Lung (tissue), 12 donors: ENCODE data around the gene PTPMT1. TPM values are rescaled to one million over a fixed set of nuclear protein-coding genes. Genes with fewer than 3 reads are reported as not detected.

Experiments used
- ATAC-seq: fragments of 200-7000 bp; cut with Tn5 transposase; one replicate; pipeline ENCODE4 v1.9.1; 2020; ENCODE audit warnings: moderate number of reproducible peaks; ENCODE audit not compliant: insufficient read depth, low FRiP score
- DNase-seq, 3 donors: peaks; one replicate each; pipeline ENCODE4 v3.0.0-alpha.2; 2013 to 2017
- H3K27ac ChIP-seq, 2 donors: one replicate each; pipeline ENCODE4 v1.5.1; 2013; ENCODE audit warnings: mild to moderate bottlenecking in 2 of 2, moderate library complexity in 2 of 2, control low read depth in 1 of 2, inconsistent platforms in 1 of 2, low read depth in 1 of 2, low read length in 1 of 2
- H3K27me3 ChIP-seq, 3 donors: one replicate each; pipeline ENCODE4 v1.5.1; 2013; ENCODE audit warnings: low read length in 2 of 3; ENCODE audit not compliant: control insufficient read depth in 3 of 3, insufficient read depth in 3 of 3
- H3K36me3 ChIP-seq, 4 donors: one replicate each; pipeline ENCODE4 v1.5.1; 2013; ENCODE audit warnings: low read length in 4 of 4, mild to moderate bottlenecking in 1 of 4, moderate library complexity in 1 of 4; ENCODE audit not compliant: control insufficient read depth in 4 of 4, insufficient read depth in 4 of 4
- H3K4me1 ChIP-seq, 5 donors: one replicate each; pipeline ENCODE4 v1.5.1; 2013; ENCODE audit warnings: low read length in 5 of 5, mild to moderate bottlenecking in 2 of 5, moderate library complexity in 1 of 5; ENCODE audit not compliant: control insufficient read depth in 5 of 5, insufficient read depth in 5 of 5
- H3K4me3 ChIP-seq: one replicate; pipeline ENCODE4 v1.5.1; 2013; ENCODE audit warnings: mild to moderate bottlenecking, control low read depth, moderate library complexity
- H3K9ac ChIP-seq, 2 donors: one replicate each; pipeline ENCODE4 v1.5.1; 2013; ENCODE audit warnings: low read length in 2 of 2, control low read depth in 1 of 2; ENCODE audit not compliant: insufficient read depth in 1 of 2
- H3K9me3 ChIP-seq, 4 donors: one replicate each; pipeline ENCODE4 v1.5.1; 2013; ENCODE audit warnings: low read length in 3 of 4, mild to moderate bottlenecking in 1 of 4, moderate library complexity in 1 of 4; ENCODE audit not compliant: control insufficient read depth in 4 of 4, insufficient read depth in 3 of 4
- CTCF ChIP-seq: IDR thresholded peaks from 2 replicates; pipeline ENCODE4 v1.5.1; 2012; ENCODE audit warnings: mild to moderate bottlenecking; ENCODE audit errors: control extremely low read depth, extremely low read depth
- WGBS, 2 donors: extraction: QIAGEN DNeasy Blood & Tissue Kit; methylation state at CpG; one replicate each; pipeline ENCODE4 v1.1.7; 2013; 5-methylcytosine and 5-hydroxymethylcytosine counted together
- polyA plus RNA-seq, 2 donors: library from polyadenylated mRNA; stranded (reverse); fragments of 200-250 nt; gene quantifications; one replicate each; pipeline ENCODE4 v1.2.1, GENCODE V29; 2013
- total RNA-seq, 2 donors: library from RNA; depleted of rRNA in 1 of 2; stranded (reverse); fragments of >200 nt in 1 of 2; gene quantifications; one replicate each; pipeline ENCODE4 v1.2.1, GENCODE V29; 2014 to 2021
- donor health status: control.
- donor health status: control.
- donor health status: Bipolar disorder and iron deficiency.
- donor health status: healthy.
- donor health status: DM: yes; HTN: yes; CAD: no.

The PTPMT1 gene
- total and polyA plus RNA-seq, 4 donors = 45.1 to 91.6 (median 68.5) TPM

- Histone ChIP-seq H3K36me3 (peaks cover 14 to 47% (median 30%) of the 10 kb centered on the region in 4 donors), H3K27me3 (no peaks in the 10 kb centered on the region), H3K4me3 (peak overlapping the region; percentile 96), H3K4me1 (peaks cover 8 to 21% (median 10%) of the 10 kb centered on the region in 5 donors), H3K9me3 (peaks cover 0 to 2% (median 0%) of the 10 kb centered on the region in 4 donors), H3K9ac (no peak overlapping the region), H3K27ac (peak overlapping the region in 1 of 2 donors; percentile 21)
- DNase-seq (no peak), ATAC-seq (no peak)
- WGBS, 2 donors = 79 to 86% methylated on average over 13 of the region's 13 CpGs
- TF ChIP-seq CTCF = no peak
Observed at GRCh38 chr11:47577460-47578041, 12.2 kb downstream of the PTPMT1 start.

- H3K27ac ChIP-seq = peak within 1 kb of the TSS; percentile 75 to 89
- ATAC-seq (peak; percentile 98), DNase-seq (peak; percentile 91 to 94 (median 93))
- H3K36me3 ChIP-seq = peaks cover 25 to 48% (median 29%) of the 10 kb centered on the region in 4 donors
- H3K4me3 ChIP-seq = peak within 1 kb of the TSS; percentile 96
- 0% methylated on average over 68 to 71 of the region's 72 CpGs for WGBS, 2 donors
- H3K9me3 ChIP-seq = no peaks in the 10 kb centered on the region
- H3K4me1 ChIP-seq = peaks cover 5 to 21% (median 10%) of the 10 kb centered on the region in 5 donors
- H3K9ac ChIP-seq = peak within 1 kb of the TSS; percentile 52 to 93
- H3K27me3 ChIP-seq = no peaks in the 10 kb centered on the region
- no peak for TF ChIP-seq CTCF
Observed at GRCh38 chr11:47578524-47579494, 13.4 kb downstream of the PTPMT1 start, which contains the start of the genes KBTBD4 and NDUFS3. TSS of gene KBTBD4 (minus strand) at chr11:47578970. CDS start at chr11:47578951, 19 bp downstream. TSS of gene NDUFS3 (plus strand) at chr11:47579074. CDS start at chr11:47579092, 18 bp downstream.

- Histone ChIP-seq H3K36me3 (peaks cover 31 to 44% (median 34%) of the 10 kb centered on the region in 4 donors), H3K4me3 (no peak overlapping the region), H3K27ac (no peak overlapping the region), H3K9ac (no peak overlapping the region), H3K9me3 (no peaks in the 10 kb centered on the region), H3K27me3 (no peaks in the 10 kb centered on the region), H3K4me1 (peaks cover 0 to 21% (median 10%) of the 10 kb centered on the region in 5 donors)
- no peak for TF ChIP-seq CTCF
- no peak for DNase-seq
- WGBS, 2 donors = 92% methylated on average over 5 of the region's 5 CpGs
- ATAC-seq = no peak
Observed at GRCh38 chr11:47583844-47584243, 18.4 kb downstream of the PTPMT1 start.
